Esophagus (tissue), 2 donors: Measurements from ENCODE around the gene HDAC4. TPM values are rescaled to one million over a fixed set of nuclear protein-coding genes. Genes with fewer than 3 reads are reported as not detected.

ENCODE experiments used
- H3K27ac ChIP-seq, 2 donors: one replicate each; pipeline ENCODE4 v1.5.1; 2013; ENCODE audit warnings: low read depth in 2 of 2, mild to moderate bottlenecking in 2 of 2, inconsistent platforms in 1 of 2, low read length in 1 of 2, moderate library complexity in 1 of 2
- H3K27me3 ChIP-seq, 2 donors: one replicate each; pipeline ENCODE4 v1.6.1; 2013; ENCODE audit warnings: low read length in 2 of 2, control low read depth in 1 of 2, mild to moderate bottlenecking in 1 of 2; ENCODE audit not compliant: insufficient read depth in 2 of 2, control insufficient read depth in 1 of 2
- H3K36me3 ChIP-seq, 2 donors: one replicate each; pipeline ENCODE4 v1.6.1; 2013; ENCODE audit warnings: low read length in 1 of 2; ENCODE audit not compliant: control insufficient read depth in 2 of 2, insufficient read depth in 2 of 2
- H3K4me1 ChIP-seq, 2 donors: one replicate each; pipeline ENCODE4 v1.6.1; 2013; ENCODE audit warnings: low read length in 1 of 2; ENCODE audit not compliant: control insufficient read depth in 2 of 2, insufficient read depth in 2 of 2
- H3K4me3 ChIP-seq, 2 donors: one replicate each; pipeline ENCODE4 v1.5.1; 2013; ENCODE audit warnings: low read length in 2 of 2, mild to moderate bottlenecking in 2 of 2, low read depth in 1 of 2, moderate library complexity in 1 of 2
- H3K9me3 ChIP-seq, 2 donors: one replicate each; pipeline ENCODE4 v1.6.1; 2013; ENCODE audit warnings: mild to moderate bottlenecking in 2 of 2, low read depth in 1 of 2, low read length in 1 of 2, moderate library complexity in 1 of 2; ENCODE audit not compliant: control insufficient read depth in 2 of 2, insufficient read depth in 1 of 2
- WGBS, 2 donors: extraction: QIAGEN DNeasy Blood & Tissue Kit; methylation state at CpG; one replicate each; pipeline ENCODE4 v1.1.7; 2013; 5-methylcytosine and 5-hydroxymethylcytosine counted together
- polyA plus RNA-seq, 2 donors: library from polyadenylated mRNA; stranded (reverse); fragments of 200-250 nt; gene quantifications; one replicate each; pipeline ENCODE4 v1.2.3, GENCODE V29; 2013
- donor health status: healthy with polysubstance abuse.
- donor health status: Bipolar disorder and iron deficiency.

Gene HDAC4
- polyA plus RNA-seq, 2 donors: 5.9 to 10.2 TPM

- no peaks in the 10 kb centered on the region for H3K4me1 ChIP-seq
- WGBS, 2 donors: 90 to 94% methylated on average over 25 to 26 of the region's 26 CpGs
- H3K9me3 ChIP-seq: peaks cover 0 to 2% of the 10 kb centered on the region in 2 donors
- H3K27me3 ChIP-seq: no peaks in the 10 kb centered on the region
- H3K27ac ChIP-seq: peak overlapping the region in 1 of 2 donors; percentile 16
- peaks cover 14 to 34% of the 10 kb centered on the region in 2 donors for H3K36me3 ChIP-seq
- no peak overlapping the region for H3K4me3 ChIP-seq
Measured at GRCh38 chr2:239167766-239168444, 232.9 kb downstream of the HDAC4 start.

- WGBS, 2 donors: 94% methylated on average over 15 of the region's 15 CpGs
Measured at GRCh38 chr2:239167011-239167673, 233.7 kb downstream of the HDAC4 start.

GRCh38 chr2:239166201-239166834 is 234.5 kb downstream of the HDAC4 start:
- no peak overlapping the region for H3K4me3 ChIP-seq
- 87 to 89% methylated on average over 17 of the region's 17 CpGs for WGBS, 2 donors
- no peaks in the 10 kb centered on the region for H3K4me1 ChIP-seq
- peaks cover 0 to 2% of the 10 kb centered on the region in 2 donors for H3K9me3 ChIP-seq
- H3K27me3 ChIP-seq: no peaks in the 10 kb centered on the region
- no peak overlapping the region for H3K27ac ChIP-seq
- H3K36me3 ChIP-seq: peaks cover 22 to 44% of the 10 kb centered on the region in 2 donors

More at GRCh38 chr2:239167011-239167673, 233.7 kb downstream of the HDAC4 start:
- H3K4me3 ChIP-seq: no peak overlapping the region
- H3K4me1 ChIP-seq: no peaks in the 10 kb centered on the region
- peaks cover 0 to 2% of the 10 kb centered on the region in 2 donors for H3K9me3 ChIP-seq
- no peak overlapping the region for H3K27ac ChIP-seq
- peaks cover 18 to 40% of the 10 kb centered on the region in 2 donors for H3K36me3 ChIP-seq
- H3K27me3 ChIP-seq: no peaks in the 10 kb centered on the region

GRCh38 chr2:239165206-239165831 is 235.5 kb downstream of the HDAC4 start:
- peaks cover 0 to 2% of the 10 kb centered on the region in 2 donors for H3K9me3 ChIP-seq
- no peak overlapping the region for H3K27ac ChIP-seq
- H3K4me3 ChIP-seq: no peak overlapping the region
- WGBS, 2 donors: 94 to 96% methylated on average over 19 of the region's 19 CpGs
- H3K27me3 ChIP-seq: no peaks in the 10 kb centered on the region
- H3K36me3 ChIP-seq: peaks cover 22 to 50% of the 10 kb centered on the region in 2 donors
- no peaks in the 10 kb centered on the region for H3K4me1 ChIP-seq

GRCh38 chr2:239164335-239164871 is 236.4 kb downstream of the HDAC4 start:
- no peak overlapping the region for H3K27ac ChIP-seq
- peaks cover 0 to 2% of the 10 kb centered on the region in 2 donors for H3K9me3 ChIP-seq
- 83 to 85% methylated on average over 16 of the region's 16 CpGs for WGBS, 2 donors
- peaks cover 22 to 49% of the 10 kb centered on the region in 2 donors for H3K36me3 ChIP-seq
- H3K4me3 ChIP-seq: no peak overlapping the region
- H3K27me3 ChIP-seq: no peaks in the 10 kb centered on the region
- H3K4me1 ChIP-seq: no peaks in the 10 kb centered on the region

GRCh38 chr2:239163688-239164334 is 237.0 kb downstream of the HDAC4 start:
- Histone ChIP-seq H3K27me3 (no peaks in the 10 kb centered on the region), H3K27ac (no peak overlapping the region), H3K4me3 (no peak overlapping the region), H3K4me1 (no peaks in the 10 kb centered on the region), H3K9me3 (peaks cover 0 to 2% of the 10 kb centered on the region in 2 donors), H3K36me3 (peaks cover 22 to 45% of the 10 kb centered on the region in 2 donors)
- 90 to 95% methylated on average over 20 of the region's 20 CpGs for WGBS, 2 donors

- WGBS, 2 donors: 95 to 97% methylated on average over 28 of the region's 28 CpGs
Measured at GRCh38 chr2:239162976-239163687, 237.7 kb downstream of the HDAC4 start.

GRCh38 chr2:239162141-239162821 is 238.5 kb downstream of the HDAC4 start:
- 93 to 95% methylated on average over 23 of the region's 23 CpGs for WGBS, 2 donors
- H3K27ac ChIP-seq: no peak overlapping the region
- peaks cover 0 to 2% of the 10 kb centered on the region in 2 donors for H3K9me3 ChIP-seq
- H3K4me1 ChIP-seq: peaks cover 0 to 3% of the 10 kb centered on the region in 2 donors
- H3K4me3 ChIP-seq: no peak overlapping the region
- peaks cover 22 to 42% of the 10 kb centered on the region in 2 donors for H3K36me3 ChIP-seq
- H3K27me3 ChIP-seq: no peaks in the 10 kb centered on the region

More at GRCh38 chr2:239162976-239163687, 237.7 kb downstream of the HDAC4 start:
- H3K4me3 ChIP-seq: no peak overlapping the region
- no peaks in the 10 kb centered on the region for H3K4me1 ChIP-seq
- peaks cover 22 to 44% of the 10 kb centered on the region in 2 donors for H3K36me3 ChIP-seq
- H3K9me3 ChIP-seq: peaks cover 0 to 2% of the 10 kb centered on the region in 2 donors
- H3K27ac ChIP-seq: no peak overlapping the region
- H3K27me3 ChIP-seq: no peaks in the 10 kb centered on the region
